ENCODE results near the gene TAMM41.
"Not testable (repeated sequence)": the region's sequence is repeated elsewhere in the genome, so short reads cannot be mapped to it uniquely, and the experiment has no call there.

TAMM41 gene

DNA sequence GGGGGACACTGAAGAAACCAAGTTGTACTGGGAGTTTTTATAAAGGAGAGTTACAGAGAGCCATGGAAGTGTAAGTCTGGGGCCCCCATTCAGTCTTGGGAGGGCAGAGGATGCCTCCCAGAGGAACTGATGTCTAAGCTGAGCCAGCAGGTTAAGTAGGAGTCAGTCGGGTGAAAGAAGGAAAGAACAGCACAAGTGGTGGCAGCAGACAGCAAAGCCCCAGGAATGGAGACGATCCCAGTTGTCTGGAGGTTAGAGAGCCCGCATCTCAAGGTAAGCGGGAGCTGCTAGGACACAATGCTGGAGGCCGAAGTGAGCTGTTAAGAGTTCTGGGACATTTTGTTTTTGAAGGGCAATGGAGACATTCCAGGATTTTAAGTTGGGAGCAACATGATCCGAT lies 88.8 kb downstream of the TAMM41 start:
- DNase-seq (ENCODE audit: extremely low spot score), result no peak
- ChIA-PET CTCF (no interaction called here), POLR2A (no interaction called here)
- no peak for TF ChIP-seq FOXA1 (IDR thresholded peaks at IDR 0.05)
- no peak for TF ChIP-seq ELF4 (IDR thresholded peaks at IDR 0.05)
- TF ChIP-seq ARNT (IDR thresholded peaks at IDR 0.05), result no peak
- TF ChIP-seq CTBP1 (IDR thresholded peaks at IDR 0.05; ENCODE audit: borderline replicate concordance), result no peak
- no peak for TF ChIP-seq LEF1 (IDR thresholded peaks at IDR 0.05; ENCODE audit: borderline replicate concordance)

DNA sequence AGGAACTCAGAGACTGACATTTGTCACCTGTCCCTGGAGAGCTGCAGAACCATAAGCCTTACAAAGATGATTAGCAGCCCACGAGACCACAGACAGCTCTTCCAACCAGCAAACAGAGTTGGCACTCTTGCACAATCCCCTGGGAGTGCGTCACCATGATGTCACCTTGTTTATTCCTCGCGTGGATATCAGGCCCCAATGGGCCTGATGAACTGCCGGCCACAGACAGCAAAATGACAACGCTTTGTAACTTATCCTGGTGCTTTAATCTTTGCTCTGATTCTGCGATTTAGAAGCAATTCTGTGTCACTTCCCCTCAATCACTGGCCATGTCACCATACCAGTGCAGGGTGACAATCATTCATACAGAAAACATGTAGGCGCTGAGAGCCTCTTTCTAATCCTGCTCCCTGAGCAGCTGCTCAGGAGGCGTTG lies 89.2 kb downstream of the TAMM41 start:
- TF ChIP-seq CTBP1 (IDR thresholded peaks at IDR 0.05; ENCODE audit: borderline replicate concordance) (no peak), FOXK2 (IDR thresholded peaks at IDR 0.05) (no peak), SP1 (IDR thresholded peaks at IDR 0.05) (no peak), LEF1 (IDR thresholded peaks at IDR 0.05; ENCODE audit: borderline replicate concordance) (no peak), SUZ12 (IDR thresholded peaks at IDR 0.05) (no peak), ELF4 (IDR thresholded peaks at IDR 0.05) (no peak), NFRKB (IDR thresholded peaks at IDR 0.05) (no peak)
- POLR2A ChIA-PET, result no interaction called here
- CTCF ChIA-PET, result no interaction called here
- no peak for DNase-seq (ENCODE audit: extremely low spot score)

DNA sequence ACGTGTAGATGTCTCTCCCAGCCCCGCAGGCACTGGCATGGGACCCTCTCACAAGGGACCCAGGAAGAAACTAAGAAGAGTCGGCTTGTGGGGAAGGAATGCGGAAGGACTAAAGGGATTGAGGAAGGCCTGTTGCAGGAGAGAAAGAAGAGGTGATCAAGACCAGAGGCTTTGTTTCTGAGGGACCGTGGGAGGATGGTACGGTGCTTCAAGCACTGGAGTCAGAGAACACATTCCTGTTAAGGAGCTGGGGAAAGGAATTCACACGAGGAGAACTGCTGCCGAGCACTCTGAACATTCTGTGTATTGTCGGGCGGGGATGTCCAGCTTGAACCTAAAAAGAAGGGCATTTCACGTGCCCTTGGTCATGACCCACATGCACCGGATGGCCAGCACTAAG lies 91.4 kb downstream of the TAMM41 start:
- no peak for DNase-seq (ENCODE audit: extremely low spot score)
- ChIA-PET CTCF (no interaction called here), POLR2A (no interaction called here)
- TF ChIP-seq ARNT (IDR thresholded peaks at IDR 0.05) (no peak), LEF1 (IDR thresholded peaks at IDR 0.05; ENCODE audit: borderline replicate concordance) (no peak), SUZ12 (IDR thresholded peaks at IDR 0.05) (no peak), L3MBTL2 (conservative IDR thresholded peaks at IDR 0.05) (no peak), FOXM1 (IDR thresholded peaks at IDR 0.05; ENCODE audit: borderline replicate concordance) (no peak), NFRKB (IDR thresholded peaks at IDR 0.05) (no peak), FOXA1 (IDR thresholded peaks at IDR 0.05) (no peak), BHLHE40 (IDR thresholded peaks at IDR 0.05; ENCODE audit: borderline replicate concordance) (no peak), ELF4 (IDR thresholded peaks at IDR 0.05) (no peak), SP1 (IDR thresholded peaks at IDR 0.05) (no peak), ZNF384 (IDR thresholded peaks at IDR 0.05) (no peak), FOXK2 (IDR thresholded peaks at IDR 0.05) (no peak), TARDBP (IDR thresholded peaks at IDR 0.05) (no peak), HDGF (IDR thresholded peaks at IDR 0.05; ENCODE audit: borderline replicate concordance) (no peak), CTBP1 (IDR thresholded peaks at IDR 0.05; ENCODE audit: borderline replicate concordance) (no peak)
- TF ChIP-seq, protein P1, sequence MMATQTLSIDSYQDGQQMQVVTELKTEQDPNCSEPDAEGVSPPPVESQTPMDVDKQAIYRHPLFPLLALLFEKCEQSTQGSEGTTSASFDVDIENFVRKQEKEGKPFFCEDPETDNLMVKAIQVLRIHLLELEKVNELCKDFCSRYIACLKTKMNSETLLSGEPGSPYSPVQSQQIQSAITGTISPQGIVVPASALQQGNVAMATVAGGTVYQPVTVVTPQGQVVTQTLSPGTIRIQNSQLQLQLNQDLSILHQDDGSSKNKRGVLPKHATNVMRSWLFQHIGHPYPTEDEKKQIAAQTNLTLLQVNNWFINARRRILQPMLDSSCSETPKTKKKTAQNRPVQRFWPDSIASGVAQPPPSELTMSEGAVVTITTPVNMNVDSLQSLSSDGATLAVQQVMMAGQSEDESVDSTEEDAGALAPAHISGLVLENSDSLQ (IDR thresholded peaks at IDR 0.05), result no peak

DNA sequence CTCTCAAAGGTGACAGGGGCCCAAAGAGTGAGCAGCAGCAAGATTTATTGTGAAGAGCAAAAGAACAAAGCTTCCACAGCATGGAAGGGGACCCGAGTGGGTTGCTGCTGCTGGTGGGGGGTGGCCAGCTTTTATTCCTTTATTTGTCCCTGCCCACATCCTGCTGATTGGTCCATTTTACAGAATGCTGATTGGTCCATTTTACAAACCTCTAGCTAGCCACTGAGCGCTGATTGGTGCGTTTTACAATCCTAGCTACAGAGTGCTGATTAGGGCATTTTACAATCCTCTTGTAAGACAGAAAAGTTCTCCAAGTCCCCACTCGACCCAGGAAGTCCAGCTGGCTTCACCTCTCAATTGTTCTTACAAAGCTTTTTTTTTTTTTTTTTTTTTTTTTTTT lies 94.4 kb downstream of the TAMM41 start:
- CTCF ChIA-PET, result interaction anchor here (0.7 kb wide), 2 partner anchors 14 to 608 kb away, joined by 3 to 7 read pairs; no protein-coding TSS in a partner anchor
- DNase-seq (ENCODE audit: extremely low spot score); POLR2A ChIA-PET: not testable (repeated sequence)

DNA sequence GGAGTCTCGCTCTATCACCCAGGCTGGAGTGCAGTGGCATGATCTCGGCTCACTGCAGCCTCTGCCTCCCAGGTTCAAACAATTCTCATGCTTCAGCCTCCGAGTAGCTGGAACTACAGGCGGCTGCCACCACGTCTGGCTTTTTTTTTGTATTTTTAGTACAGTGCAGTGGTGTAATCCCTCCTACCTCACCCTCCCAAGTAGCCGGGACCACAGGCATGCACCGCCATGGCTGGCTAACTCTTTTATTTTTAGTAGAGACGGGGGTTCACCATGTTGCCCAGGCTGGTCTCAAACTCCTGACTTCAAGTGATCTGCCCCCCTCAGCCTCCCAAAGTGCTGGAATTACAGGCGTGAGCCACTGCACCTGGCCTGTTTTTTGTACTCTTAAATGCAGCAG lies 98.4 kb downstream of the TAMM41 start:
- POLR2A ChIA-PET; CTCF ChIA-PET; DNase-seq (ENCODE audit: extremely low spot score): not testable (repeated sequence)

Data from HEK293T (cell line).